DND-41 (cell line): ENCODE data around the gene RELN.

ENCODE experiments used
- ATAC-seq: fragments of 200-7000 bp; cut with Tn5 transposase; 3 replicates; pipeline ENCODE4 v1.9.1; 2021; ENCODE audit warnings: low read depth; ENCODE audit not compliant: insufficient read depth
- DNase-seq: peaks from one replicate; pipeline ENCODE4 v3.0.0-alpha.2; 2020
- H2AFZ ChIP-seq: 2 replicates; pipeline ENCODE4 v1.6.0; 2012; ENCODE audit warnings: low read depth, low read length
- H3K27ac ChIP-seq: 2 replicates; pipeline ENCODE4 v1.5.1; 2012; ENCODE audit warnings: low read length, inconsistent platforms
- H3K27me3 ChIP-seq: fragments of 200-600 bp; sonication (generic); 2 replicates; pipeline ENCODE4 v1.6.0; 2012; ENCODE audit warnings: low read length, mild to moderate bottlenecking, inconsistent platforms; ENCODE audit not compliant: insufficient read depth, poor library complexity
- H3K36me3 ChIP-seq: 2 replicates; pipeline ENCODE4 v1.5.1; 2012; ENCODE audit warnings: low read length, inconsistent platforms; ENCODE audit not compliant: insufficient read depth
- H3K4me1 ChIP-seq: 2 replicates; pipeline ENCODE4 v1.5.1; 2012; ENCODE audit warnings: mild to moderate bottlenecking, low read length; ENCODE audit not compliant: insufficient read depth
- H3K4me2 ChIP-seq: 2 replicates; pipeline ENCODE4 v1.6.0; 2012; ENCODE audit warnings: mild to moderate bottlenecking, moderate library complexity, low read length, inconsistent platforms; ENCODE audit not compliant: insufficient read depth
- H3K4me3 ChIP-seq, 2 experiments: fragments of 200-600 bp in 1 of 2; shearing (Covaris generic) in 1 of 2; 2 replicates each; pipeline ENCODE4 v1.5.1; 2012 to 2016; ENCODE audit warnings: inconsistent platforms in 2 of 2, low read length in 2 of 2, mild to moderate bottlenecking in 2 of 2, low read depth in 1 of 2, moderate library complexity in 1 of 2
- H3K79me2 ChIP-seq: 2 replicates; pipeline ENCODE4 v1.6.0; 2012; ENCODE audit warnings: low read length, inconsistent platforms; ENCODE audit not compliant: insufficient read depth
- H3K9ac ChIP-seq: 2 replicates; pipeline ENCODE4 v1.6.0; 2012; ENCODE audit warnings: low read depth, mild to moderate bottlenecking, inconsistent platforms, low read length, moderate library complexity
- H3K9me3 ChIP-seq: 2 replicates; pipeline ENCODE4 v1.5.1; 2012; ENCODE audit warnings: low read length, moderate library complexity, mild to moderate bottlenecking, inconsistent platforms; ENCODE audit not compliant: insufficient read depth, severe bottlenecking
- H4K20me1 ChIP-seq: 2 replicates; pipeline ENCODE4 v1.6.0; 2012; ENCODE audit warnings: low read length; ENCODE audit not compliant: insufficient read depth
- EZH2 ChIP-seq: IDR thresholded peaks from 3 replicates; pipeline ENCODE4 v1.6.1; 2012; ENCODE audit warnings: borderline replicate concordance, low read depth, mild to moderate bottlenecking, moderate library complexity, low read length, inconsistent platforms; ENCODE audit not compliant: severe bottlenecking
- TF ChIP-seq, protein P1 (sequence below): IDR thresholded peaks from 2 replicates; pipeline ENCODE4 v1.5.1; 2012; ENCODE audit warnings: borderline replicate concordance, low read length, moderate library complexity, mild to moderate bottlenecking; ENCODE audit not compliant: poor library complexity, severe bottlenecking; ENCODE audit errors: extremely low read depth

The RELN gene

DNA sequence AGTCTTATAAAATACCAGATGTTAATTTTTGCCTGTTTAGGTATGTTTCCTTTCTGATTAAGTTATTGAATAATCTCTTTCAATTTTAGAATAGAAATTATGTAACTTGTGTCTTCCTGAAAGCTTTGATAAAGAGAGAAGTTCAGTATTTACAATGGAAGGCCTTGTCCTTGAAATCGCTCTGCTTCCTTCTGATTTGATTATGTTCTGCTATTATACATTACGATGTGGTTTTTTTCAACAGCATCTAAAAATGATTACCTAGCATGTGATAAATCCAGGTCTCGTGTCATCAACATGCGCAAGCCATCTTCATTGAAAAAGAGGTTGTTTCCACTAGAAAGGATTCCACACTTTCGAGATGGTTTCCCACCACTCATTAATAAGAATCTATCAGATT lies 447.0 kb downstream of the RELN start:
- Histone ChIP-seq H3K79me2 (no peaks in the 10 kb centered on the region), H3K9me3 (no peaks in the 10 kb centered on the region), H3K27ac (no peak overlapping the region), H2AFZ (no peak overlapping the region), H3K36me3 (no peaks in the 10 kb centered on the region), H4K20me1 (no peaks in the 10 kb centered on the region), H3K4me3 (no peak overlapping the region), H3K27me3 (peaks cover 5% of the 10 kb centered on the region), H3K4me2 (no peak overlapping the region), H3K9ac (no peak overlapping the region), H3K4me1 (no peaks in the 10 kb centered on the region)
- ATAC-seq (no peak), DNase-seq (no peak)
- TF ChIP-seq, protein P1, sequence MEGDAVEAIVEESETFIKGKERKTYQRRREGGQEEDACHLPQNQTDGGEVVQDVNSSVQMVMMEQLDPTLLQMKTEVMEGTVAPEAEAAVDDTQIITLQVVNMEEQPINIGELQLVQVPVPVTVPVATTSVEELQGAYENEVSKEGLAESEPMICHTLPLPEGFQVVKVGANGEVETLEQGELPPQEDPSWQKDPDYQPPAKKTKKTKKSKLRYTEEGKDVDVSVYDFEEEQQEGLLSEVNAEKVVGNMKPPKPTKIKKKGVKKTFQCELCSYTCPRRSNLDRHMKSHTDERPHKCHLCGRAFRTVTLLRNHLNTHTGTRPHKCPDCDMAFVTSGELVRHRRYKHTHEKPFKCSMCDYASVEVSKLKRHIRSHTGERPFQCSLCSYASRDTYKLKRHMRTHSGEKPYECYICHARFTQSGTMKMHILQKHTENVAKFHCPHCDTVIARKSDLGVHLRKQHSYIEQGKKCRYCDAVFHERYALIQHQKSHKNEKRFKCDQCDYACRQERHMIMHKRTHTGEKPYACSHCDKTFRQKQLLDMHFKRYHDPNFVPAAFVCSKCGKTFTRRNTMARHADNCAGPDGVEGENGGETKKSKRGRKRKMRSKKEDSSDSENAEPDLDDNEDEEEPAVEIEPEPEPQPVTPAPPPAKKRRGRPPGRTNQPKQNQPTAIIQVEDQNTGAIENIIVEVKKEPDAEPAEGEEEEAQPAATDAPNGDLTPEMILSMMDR = no peak

GRCh38 chr7:103541947-103542346 lies 447.5 kb downstream of the RELN start:
- H2AFZ ChIP-seq = no peak overlapping the region
- DNase-seq = no peak
- no peak overlapping the region for H3K4me3 ChIP-seq
- ATAC-seq = no peak
- no peaks in the 10 kb centered on the region for H3K36me3 ChIP-seq
- no peaks in the 10 kb centered on the region for H3K4me1 ChIP-seq
- peaks cover 5% of the 10 kb centered on the region for H3K27me3 ChIP-seq
- H3K79me2 ChIP-seq = no peaks in the 10 kb centered on the region
- H3K27ac ChIP-seq = no peak overlapping the region
- H3K9me3 ChIP-seq = no peaks in the 10 kb centered on the region
- no peaks in the 10 kb centered on the region for H4K20me1 ChIP-seq
- TF ChIP-seq, protein P1 = no peak
- TF ChIP-seq EZH2 = no peak
- no peak overlapping the region for H3K9ac ChIP-seq
- no peak overlapping the region for H3K4me2 ChIP-seq

DNA sequence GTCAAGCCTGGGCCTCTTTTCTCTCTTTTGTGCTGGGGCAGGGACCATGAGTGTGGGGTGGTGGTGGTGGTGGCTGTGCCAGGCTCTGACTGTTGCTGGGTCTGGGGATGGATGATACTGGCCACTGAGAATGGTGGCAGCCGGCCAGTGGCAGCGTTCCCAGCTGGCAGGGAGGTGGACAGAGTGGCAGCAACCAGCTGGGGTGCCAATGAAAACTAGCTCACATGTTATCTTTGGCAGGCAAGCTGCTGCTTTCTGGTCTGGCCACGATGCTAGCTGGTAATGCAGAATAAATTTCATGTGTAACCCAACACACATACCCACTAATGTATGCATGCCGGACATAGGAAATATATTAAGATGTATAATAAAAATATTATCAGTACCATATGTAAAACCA lies 448.4 kb downstream of the RELN start:
- Histone ChIP-seq H3K4me1 (no peaks in the 10 kb centered on the region), H4K20me1 (no peaks in the 10 kb centered on the region), H3K9me3 (no peaks in the 10 kb centered on the region), H3K27me3 (peaks cover 9% of the 10 kb centered on the region), H3K9ac (no peak overlapping the region), H2AFZ (no peak overlapping the region), H3K36me3 (no peaks in the 10 kb centered on the region), H3K27ac (no peak overlapping the region), H3K4me3 (no peak overlapping the region), H3K79me2 (no peaks in the 10 kb centered on the region), H3K4me2 (no peak overlapping the region)
- TF ChIP-seq, protein P1 = no peak
- TF ChIP-seq EZH2 = no peak
- ATAC-seq = no peak
- DNase-seq = no peak

DNA sequence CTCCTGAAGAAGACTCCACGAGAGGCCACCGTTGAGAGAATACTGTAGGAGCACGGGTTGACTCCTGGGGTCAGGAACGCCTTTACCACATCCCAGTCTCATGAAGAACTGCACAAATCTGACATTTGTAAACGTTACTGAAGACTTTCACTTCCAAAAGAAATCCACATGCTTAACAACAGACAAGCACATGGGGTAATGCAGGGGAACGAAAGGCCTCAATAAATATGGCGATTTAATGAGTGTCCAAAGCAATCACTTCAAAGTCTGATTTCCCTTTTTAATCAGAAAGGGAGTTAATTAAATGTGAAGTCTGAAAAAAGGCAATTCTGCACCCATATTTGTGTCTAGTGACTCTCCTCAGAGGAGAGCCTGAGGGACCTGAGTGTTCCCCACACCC lies 449.1 kb downstream of the RELN start:
- H3K79me2 ChIP-seq = no peaks in the 10 kb centered on the region
- no peak overlapping the region for H3K4me3 ChIP-seq
- H3K4me1 ChIP-seq = no peaks in the 10 kb centered on the region
- no peaks in the 10 kb centered on the region for H3K9me3 ChIP-seq
- no peak for DNase-seq
- TF ChIP-seq, protein P1 = no peak
- TF ChIP-seq EZH2 = no peak
- peaks cover 9% of the 10 kb centered on the region for H3K27me3 ChIP-seq
- no peak overlapping the region for H3K4me2 ChIP-seq
- no peak overlapping the region for H3K9ac ChIP-seq
- H4K20me1 ChIP-seq = no peaks in the 10 kb centered on the region
- no peak overlapping the region for H3K27ac ChIP-seq
- ATAC-seq = no peak
- no peak overlapping the region for H2AFZ ChIP-seq
- H3K36me3 ChIP-seq = no peaks in the 10 kb centered on the region
